Fibroblast of lung (primary cell): Measurements from ENCODE around the gene GRAP.
"Not testable (repeated sequence)": the region's sequence is repeated elsewhere in the genome, so short reads cannot be mapped to it uniquely, and the experiment has no call there.

ENCODE experiments used
- EZH2 ChIP-seq: IDR thresholded peaks from 2 replicates; pipeline ENCODE4 v1.5.1; 2012; ENCODE audit warnings: low read length, control low read depth, mild to moderate bottlenecking; ENCODE audit errors: missing control alignments
- TF ChIP-seq, protein P1 (sequence below), 2 donors: IDR thresholded peaks in 1 of 2; conservative IDR thresholded peaks in 1 of 2; 1 replicate in 1 of 2; 2 replicates in 1 of 2; pipeline ENCODE4 v1.5.1; 2011 to 2012; ENCODE audit warnings: low read length in 2 of 2, control low read depth in 1 of 2, inconsistent platforms in 1 of 2, low read depth in 1 of 2, mild to moderate bottlenecking in 1 of 2

DNA sequence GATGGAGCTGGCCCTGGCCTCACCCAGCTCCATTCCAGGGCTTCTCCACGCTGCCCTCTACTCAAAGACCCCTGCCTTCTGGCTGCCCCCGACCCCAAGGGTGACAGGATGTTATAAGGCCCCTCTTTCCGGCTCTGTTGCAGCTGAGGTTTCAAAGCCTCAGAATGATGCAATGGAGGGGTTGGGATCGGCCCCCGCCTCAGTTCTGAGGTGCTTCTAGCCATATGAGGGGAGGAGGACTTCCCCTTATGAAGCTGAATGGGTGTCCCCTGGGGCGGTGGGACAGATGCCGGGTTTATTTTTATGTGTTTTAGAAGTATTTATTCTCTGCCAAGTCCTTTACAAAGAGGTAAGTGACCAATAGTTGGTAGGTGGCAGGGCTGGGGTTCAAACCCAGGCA, 2.1 kb upstream of the GRAP start:
- TF ChIP-seq, protein P1, sequence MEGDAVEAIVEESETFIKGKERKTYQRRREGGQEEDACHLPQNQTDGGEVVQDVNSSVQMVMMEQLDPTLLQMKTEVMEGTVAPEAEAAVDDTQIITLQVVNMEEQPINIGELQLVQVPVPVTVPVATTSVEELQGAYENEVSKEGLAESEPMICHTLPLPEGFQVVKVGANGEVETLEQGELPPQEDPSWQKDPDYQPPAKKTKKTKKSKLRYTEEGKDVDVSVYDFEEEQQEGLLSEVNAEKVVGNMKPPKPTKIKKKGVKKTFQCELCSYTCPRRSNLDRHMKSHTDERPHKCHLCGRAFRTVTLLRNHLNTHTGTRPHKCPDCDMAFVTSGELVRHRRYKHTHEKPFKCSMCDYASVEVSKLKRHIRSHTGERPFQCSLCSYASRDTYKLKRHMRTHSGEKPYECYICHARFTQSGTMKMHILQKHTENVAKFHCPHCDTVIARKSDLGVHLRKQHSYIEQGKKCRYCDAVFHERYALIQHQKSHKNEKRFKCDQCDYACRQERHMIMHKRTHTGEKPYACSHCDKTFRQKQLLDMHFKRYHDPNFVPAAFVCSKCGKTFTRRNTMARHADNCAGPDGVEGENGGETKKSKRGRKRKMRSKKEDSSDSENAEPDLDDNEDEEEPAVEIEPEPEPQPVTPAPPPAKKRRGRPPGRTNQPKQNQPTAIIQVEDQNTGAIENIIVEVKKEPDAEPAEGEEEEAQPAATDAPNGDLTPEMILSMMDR (conservative IDR thresholded peaks at IDR 0.05 in 1 of 2, IDR thresholded peaks at IDR 0.05 in 1 of 2; ENCODE audit: low read depth in 1 of 2, low read length in 2 of 2) = not testable (repeated sequence)
- TF ChIP-seq EZH2 = not testable (repeated sequence)
